ENCODE data around the gene CHST13.
A peak's percentile ranks its signal among the peaks of the same experiment; 100 is the strongest.

The CHST13 gene

GRCh38 chr3:126551121-126551838 lies 27.3 kb downstream of the CHST13 start:
- DNase-seq, result no peak
- Histone ChIP-seq H4K91ac (ENCODE audit: low read depth, low read length) (no peak overlapping the region), H3K4me3 (ENCODE audit: low read depth, low read length) (no peak overlapping the region), H2AFZ (ENCODE audit: insufficient read depth, low read length, poor library complexity) (no peak overlapping the region), H3K18ac (ENCODE audit: low read length) (no peak overlapping the region), H3K36me3 (ENCODE audit: control insufficient read depth in 1 of 2, insufficient read depth in 2 of 2, low read length in 2 of 2) (no peaks in the 10 kb centered on the region), H3K27ac (ENCODE audit: low read depth, low read length) (no peak overlapping the region), H4K12ac (ENCODE audit: low read depth, low read length) (no peak overlapping the region), H3K4me2 (ENCODE audit: low read length) (no peak overlapping the region), H3K9me3 (ENCODE audit: insufficient read depth, low read depth, low read length) (no peaks in the 10 kb centered on the region), H3K9ac (ENCODE audit: low read length) (no peak overlapping the region), H2BK120ac (ENCODE audit: insufficient read depth, low read length, poor library complexity) (no peak overlapping the region), H3K14ac (ENCODE audit: low read length) (no peak overlapping the region), H4K8ac (ENCODE audit: low read depth, low read length) (no peak overlapping the region), H2AK5ac (ENCODE audit: low read length) (no peak overlapping the region), H3K4me1 (ENCODE audit: control insufficient read depth in 1 of 2, insufficient read depth in 2 of 2, low read length in 2 of 2) (no peaks in the 10 kb centered on the region), H3K27me3 (ENCODE audit: insufficient read depth, low read length) (no peaks in the 10 kb centered on the region), H3K79me1 (ENCODE audit: low read length) (no peaks in the 10 kb centered on the region), H2BK12ac (ENCODE audit: low read length) (no peak overlapping the region), H3K79me2 (ENCODE audit: control insufficient read depth, insufficient read depth, low read length, poor library complexity) (no peaks in the 10 kb centered on the region), H3K4ac (ENCODE audit: low read depth, low read length) (no peak overlapping the region), H3K23ac (ENCODE audit: low read length) (no peak overlapping the region), H2BK5ac (ENCODE audit: low read depth, low read length, poor library complexity) (no peak overlapping the region)
- WGBS (ENCODE audit: extremely low coverage, insufficient coverage, insufficient read length), result no CpG with 5 or more reads among the region's 13 CpGs

DNA sequence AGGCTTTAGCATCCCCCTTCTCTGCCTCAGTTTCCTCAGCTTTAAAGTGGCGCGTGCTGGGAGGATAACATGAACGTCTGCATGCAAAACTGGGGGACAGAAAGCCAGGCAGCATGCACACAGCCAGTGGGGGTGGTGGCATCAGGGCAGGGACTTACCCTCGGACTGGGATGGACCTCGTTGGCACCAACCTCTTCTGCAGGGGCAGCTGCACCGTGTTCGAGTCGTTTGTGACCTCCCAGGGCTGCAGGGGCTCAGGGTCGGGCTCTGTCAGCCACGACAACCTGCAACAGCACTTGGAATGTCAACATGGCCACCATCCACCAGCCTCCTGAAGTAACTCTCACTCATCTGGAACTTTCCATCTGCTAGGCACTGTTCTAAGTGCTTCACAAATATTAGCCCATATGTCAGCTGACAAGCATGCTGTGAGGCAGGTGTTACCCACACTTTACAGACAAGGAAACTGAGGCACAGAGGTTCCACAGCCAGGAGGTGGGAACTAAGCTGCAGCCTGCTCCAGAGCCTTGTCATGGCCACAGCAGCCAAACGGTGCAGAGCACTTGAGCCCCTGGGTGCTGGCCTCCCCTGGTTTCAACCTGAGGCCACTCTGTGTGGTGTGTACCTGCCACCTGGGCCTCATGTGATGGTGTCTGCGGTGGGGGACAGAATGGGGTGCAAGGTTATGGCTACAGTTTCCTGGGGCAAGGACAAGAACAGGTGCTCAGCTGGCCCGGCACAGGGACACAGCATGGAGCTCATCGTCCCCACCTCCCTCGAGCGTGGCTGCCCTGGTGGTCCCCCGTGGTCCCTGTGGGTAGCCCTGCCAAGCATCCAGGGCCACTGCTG lies 28.1 kb downstream of the CHST13 start:
- Histone ChIP-seq H3K27ac (ENCODE audit: low read depth, low read length) (no peak overlapping the region), H3K4me3 (ENCODE audit: low read depth, low read length) (peak overlapping the region; percentile 10), H3K4me2 (ENCODE audit: low read length) (no peak overlapping the region), H2BK120ac (ENCODE audit: insufficient read depth, low read length, poor library complexity) (no peak overlapping the region), H4K12ac (ENCODE audit: low read depth, low read length) (no peak overlapping the region), H3K23ac (ENCODE audit: low read length) (no peak overlapping the region), H2AFZ (ENCODE audit: insufficient read depth, low read length, poor library complexity) (no peak overlapping the region), H3K4me1 (ENCODE audit: control insufficient read depth in 1 of 2, insufficient read depth in 2 of 2, low read length in 2 of 2) (no peaks in the 10 kb centered on the region), H3K79me2 (ENCODE audit: control insufficient read depth, insufficient read depth, low read length, poor library complexity) (no peaks in the 10 kb centered on the region), H3K27me3 (ENCODE audit: insufficient read depth, low read length) (no peaks in the 10 kb centered on the region), H3K9me3 (ENCODE audit: insufficient read depth, low read depth, low read length) (no peaks in the 10 kb centered on the region), H3K79me1 (ENCODE audit: low read length) (no peaks in the 10 kb centered on the region), H2AK5ac (ENCODE audit: low read length) (no peak overlapping the region), H4K91ac (ENCODE audit: low read depth, low read length) (no peak overlapping the region), H3K36me3 (ENCODE audit: control insufficient read depth in 1 of 2, insufficient read depth in 2 of 2, low read length in 2 of 2) (no peaks in the 10 kb centered on the region), H3K9ac (ENCODE audit: low read length) (no peak overlapping the region), H2BK12ac (ENCODE audit: low read length) (no peak overlapping the region), H2BK5ac (ENCODE audit: low read depth, low read length, poor library complexity) (no peak overlapping the region), H3K18ac (ENCODE audit: low read length) (no peak overlapping the region), H4K8ac (ENCODE audit: low read depth, low read length) (no peak overlapping the region), H3K4ac (ENCODE audit: low read depth, low read length) (no peak overlapping the region), H3K14ac (ENCODE audit: low read length) (no peak overlapping the region)
- no peak for DNase-seq
- no CpG with 5 or more reads among the region's 17 CpGs for WGBS (ENCODE audit: extremely low coverage, insufficient coverage, insufficient read length)

- H3K4me1 ChIP-seq (ENCODE audit: control insufficient read depth in 1 of 2, insufficient read depth in 2 of 2, low read length in 2 of 2), result no peaks in the 10 kb centered on the region
- H3K36me3 ChIP-seq (ENCODE audit: control insufficient read depth in 1 of 2, insufficient read depth in 2 of 2, low read length in 2 of 2), result no peaks in the 10 kb centered on the region
- H3K79me2 ChIP-seq (ENCODE audit: control insufficient read depth, insufficient read depth, low read length, poor library complexity), result no peaks in the 10 kb centered on the region
- no peak overlapping the region for H3K23ac ChIP-seq (ENCODE audit: low read length)
- no peak overlapping the region for H3K4me3 ChIP-seq (ENCODE audit: low read depth, low read length)
- H3K9ac ChIP-seq (ENCODE audit: low read length), result no peak overlapping the region
- no peak overlapping the region for H2BK120ac ChIP-seq (ENCODE audit: insufficient read depth, low read length, poor library complexity)
- no peak overlapping the region for H4K12ac ChIP-seq (ENCODE audit: low read depth, low read length)
- no peak overlapping the region for H3K4me2 ChIP-seq (ENCODE audit: low read length)
- DNase-seq, result no peak
- WGBS (ENCODE audit: extremely low coverage, insufficient coverage, insufficient read length), result no CpG with 5 or more reads among the region's 14 CpGs
- no peak overlapping the region for H2AK5ac ChIP-seq (ENCODE audit: low read length)
- H3K79me1 ChIP-seq (ENCODE audit: low read length), result no peaks in the 10 kb centered on the region
- H2BK12ac ChIP-seq (ENCODE audit: low read length), result no peak overlapping the region
- H3K14ac ChIP-seq (ENCODE audit: low read length), result no peak overlapping the region
- no peak overlapping the region for H4K91ac ChIP-seq (ENCODE audit: low read depth, low read length)
- no peaks in the 10 kb centered on the region for H3K9me3 ChIP-seq (ENCODE audit: insufficient read depth, low read depth, low read length)
- H4K8ac ChIP-seq (ENCODE audit: low read depth, low read length), result no peak overlapping the region
- H3K18ac ChIP-seq (ENCODE audit: low read length), result no peak overlapping the region
- H3K27ac ChIP-seq (ENCODE audit: low read depth, low read length), result no peak overlapping the region
- no peaks in the 10 kb centered on the region for H3K27me3 ChIP-seq (ENCODE audit: insufficient read depth, low read length)
- H3K4ac ChIP-seq (ENCODE audit: low read depth, low read length), result no peak overlapping the region
- H2BK5ac ChIP-seq (ENCODE audit: low read depth, low read length, poor library complexity), result no peak overlapping the region
- no peak overlapping the region for H2AFZ ChIP-seq (ENCODE audit: insufficient read depth, low read length, poor library complexity)
These were observed 28.8 kb downstream of the CHST13 start for GRCh38 chr3:126552688-126553283.

GRCh38 chr3:126553284-126554084 lies 29.5 kb downstream of the CHST13 start:
- no peaks in the 10 kb centered on the region for H3K79me2 ChIP-seq (ENCODE audit: control insufficient read depth, insufficient read depth, low read length, poor library complexity)
- H3K4me3 ChIP-seq (ENCODE audit: low read depth, low read length), result no peak overlapping the region
- no peak overlapping the region for H4K91ac ChIP-seq (ENCODE audit: low read depth, low read length)
- no peak overlapping the region for H2AFZ ChIP-seq (ENCODE audit: insufficient read depth, low read length, poor library complexity)
- H3K36me3 ChIP-seq (ENCODE audit: control insufficient read depth in 1 of 2, insufficient read depth in 2 of 2, low read length in 2 of 2), result no peaks in the 10 kb centered on the region
- no peak overlapping the region for H3K14ac ChIP-seq (ENCODE audit: low read length)
- no peak overlapping the region for H3K18ac ChIP-seq (ENCODE audit: low read length)
- H2BK120ac ChIP-seq (ENCODE audit: insufficient read depth, low read length, poor library complexity), result no peak overlapping the region
- no peak overlapping the region for H3K4ac ChIP-seq (ENCODE audit: low read depth, low read length)
- H2BK12ac ChIP-seq (ENCODE audit: low read length), result no peak overlapping the region
- H2AK5ac ChIP-seq (ENCODE audit: low read length), result no peak overlapping the region
- no peak overlapping the region for H3K27ac ChIP-seq (ENCODE audit: low read depth, low read length)
- no peak overlapping the region for H3K4me2 ChIP-seq (ENCODE audit: low read length)
- H3K27me3 ChIP-seq (ENCODE audit: insufficient read depth, low read length), result no peaks in the 10 kb centered on the region
- no peak overlapping the region for H4K8ac ChIP-seq (ENCODE audit: low read depth, low read length)
- WGBS (ENCODE audit: extremely low coverage, insufficient coverage, insufficient read length), result no CpG with 5 or more reads among the region's 19 CpGs
- H3K4me1 ChIP-seq (ENCODE audit: control insufficient read depth in 1 of 2, insufficient read depth in 2 of 2, low read length in 2 of 2), result no peaks in the 10 kb centered on the region
- DNase-seq, result no peak
- no peaks in the 10 kb centered on the region for H3K9me3 ChIP-seq (ENCODE audit: insufficient read depth, low read depth, low read length)
- no peaks in the 10 kb centered on the region for H3K79me1 ChIP-seq (ENCODE audit: low read length)
- no peak overlapping the region for H4K12ac ChIP-seq (ENCODE audit: low read depth, low read length)
- H2BK5ac ChIP-seq (ENCODE audit: low read depth, low read length, poor library complexity), result no peak overlapping the region
- H3K9ac ChIP-seq (ENCODE audit: low read length), result no peak overlapping the region
- H3K23ac ChIP-seq (ENCODE audit: low read length), result no peak overlapping the region

All from trophoblast cell (in vitro differentiated cells and primary cell).